Trophoblast cell (in vitro differentiated cells and primary cell): Measurements from ENCODE around the gene PLEKHA4.
A peak's percentile ranks its signal among the peaks of the same experiment; 100 is the strongest.
"Not testable (repeated sequence)": the region's sequence is repeated elsewhere in the genome, so short reads cannot be mapped to it uniquely, and the experiment has no call there.

Experiments
- DNase-seq, 2 donors: peaks; one replicate each; pipeline ENCODE4 v3.0.0-alpha.2; 2016
- H2AFZ ChIP-seq: 2 replicates; pipeline ENCODE4 v1.6.1; 2013; ENCODE audit warnings: low read length, moderate library complexity, mild to moderate bottlenecking; ENCODE audit not compliant: insufficient read depth, poor library complexity
- H2AK5ac ChIP-seq: 2 replicates; pipeline ENCODE4 v1.6.1; 2013; ENCODE audit warnings: mild to moderate bottlenecking, low read length
- H2BK120ac ChIP-seq: 2 replicates; pipeline ENCODE4 v1.6.1; 2013; ENCODE audit warnings: low read length, mild to moderate bottlenecking, moderate library complexity; ENCODE audit not compliant: insufficient read depth, poor library complexity
- H2BK12ac ChIP-seq: 2 replicates; pipeline ENCODE4 v1.6.1; 2013; ENCODE audit warnings: mild to moderate bottlenecking, low read length, moderate library complexity
- H2BK5ac ChIP-seq: 2 replicates; pipeline ENCODE4 v1.6.1; 2013; ENCODE audit warnings: low read length, low read depth, moderate library complexity, mild to moderate bottlenecking; ENCODE audit not compliant: poor library complexity
- H3K14ac ChIP-seq: 2 replicates; pipeline ENCODE4 v1.6.1; 2013; ENCODE audit warnings: mild to moderate bottlenecking, low read length
- H3K18ac ChIP-seq: 2 replicates; pipeline ENCODE4 v1.6.1; 2013; ENCODE audit warnings: mild to moderate bottlenecking, low read length
- H3K23ac ChIP-seq: 2 replicates; pipeline ENCODE4 v1.6.1; 2013; ENCODE audit warnings: low read length
- H3K27ac ChIP-seq: 2 replicates; pipeline ENCODE4 v1.5.1; 2013; ENCODE audit warnings: low read depth, mild to moderate bottlenecking, inconsistent platforms, low read length, moderate library complexity
- H3K27me3 ChIP-seq: 2 replicates; pipeline ENCODE4 v1.6.1; 2013; ENCODE audit warnings: inconsistent platforms, mild to moderate bottlenecking, low read length, moderate library complexity; ENCODE audit not compliant: insufficient read depth
- H3K36me3 ChIP-seq, 2 experiments: 1 replicate in 1 of 2; 2 replicates in 1 of 2; pipeline ENCODE4 v1.6.1; 2013; ENCODE audit warnings: low read length in 2 of 2, mild to moderate bottlenecking in 2 of 2, moderate library complexity in 1 of 2; ENCODE audit not compliant: insufficient read depth in 2 of 2, control insufficient read depth in 1 of 2
- H3K4ac ChIP-seq: 2 replicates; pipeline ENCODE4 v1.6.1; 2013; ENCODE audit warnings: low read depth, mild to moderate bottlenecking, low read length, moderate library complexity
- H3K4me1 ChIP-seq, 2 experiments: 1 replicate in 1 of 2; 2 replicates in 1 of 2; pipeline ENCODE4 v1.6.1; 2013; ENCODE audit warnings: low read length in 2 of 2, mild to moderate bottlenecking in 2 of 2, moderate library complexity in 1 of 2; ENCODE audit not compliant: insufficient read depth in 2 of 2, control insufficient read depth in 1 of 2
- H3K4me2 ChIP-seq: 2 replicates; pipeline ENCODE4 v1.6.1; 2013; ENCODE audit warnings: inconsistent platforms, mild to moderate bottlenecking, low read length, moderate library complexity
- H3K4me3 ChIP-seq: 2 replicates; pipeline ENCODE4 v1.5.1; 2013; ENCODE audit warnings: mild to moderate bottlenecking, low read depth, low read length, inconsistent platforms
- H3K79me1 ChIP-seq: one replicate; pipeline ENCODE4 v1.6.1; 2013; ENCODE audit warnings: low read length
- H3K79me2 ChIP-seq: 2 replicates; pipeline ENCODE4 v1.6.1; 2013; ENCODE audit warnings: low read length, mild to moderate bottlenecking; ENCODE audit not compliant: control insufficient read depth, insufficient read depth, poor library complexity
- H3K9ac ChIP-seq: 2 replicates; pipeline ENCODE4 v1.6.1; 2013; ENCODE audit warnings: mild to moderate bottlenecking, low read length
- H3K9me3 ChIP-seq: 2 replicates; pipeline ENCODE4 v1.6.1; 2013; ENCODE audit warnings: low read depth, mild to moderate bottlenecking, control low read depth, inconsistent platforms, low read length; ENCODE audit not compliant: insufficient read depth
- H4K12ac ChIP-seq: 2 replicates; pipeline ENCODE4 v1.6.1; 2013; ENCODE audit warnings: low read depth, mild to moderate bottlenecking, low read length, moderate library complexity
- H4K8ac ChIP-seq: 2 replicates; pipeline ENCODE4 v1.6.1; 2013; ENCODE audit warnings: low read depth, mild to moderate bottlenecking, low read length, moderate library complexity
- H4K91ac ChIP-seq: one replicate; pipeline ENCODE4 v1.6.1; 2013; ENCODE audit warnings: low read depth, mild to moderate bottlenecking, low read length, moderate library complexity
- WGBS: extraction: QIAGEN DNeasy Blood & Tissue Kit; methylation state at CpG from one replicate; pipeline ENCODE4 v1.1.7; 2013; ENCODE audit warnings: missing lambda C conversion rate; ENCODE audit not compliant: insufficient read length, insufficient coverage; ENCODE audit errors: extremely low coverage; 5-methylcytosine and 5-hydroxymethylcytosine counted together

Gene PLEKHA4

GRCh38 chr19:48900477-48901406, 32.3 kb upstream of the PLEKHA4 start:
- Histone ChIP-seq H4K12ac (peak overlapping the region; percentile 59), H2BK120ac (peak overlapping the region; percentile 47), H4K91ac (peak overlapping the region; percentile 85), H2BK12ac (no peak overlapping the region), H3K4me2 (peak overlapping the region; percentile 97), H3K4me3 (peak overlapping the region; percentile 89), H3K27ac (no peak overlapping the region), H3K18ac (peak overlapping the region; percentile 35), H4K8ac (peak overlapping the region; percentile 86), H2AFZ (peak overlapping the region; percentile 78), H3K79me1 (peaks cover 6% of the 10 kb centered on the region), H3K27me3 (no peaks in the 10 kb centered on the region), H3K36me3 (peaks cover 14 to 18% of the 10 kb centered on the region in 2 experiments), H2AK5ac (peak overlapping the region; percentile 12), H3K14ac (peak overlapping the region; percentile 77), H3K9ac (peak overlapping the region; percentile 81), H3K4me1 (peaks cover 8% of the 10 kb centered on the region in 2 experiments), H3K4ac (peak overlapping the region; percentile 78), H3K79me2 (peaks cover 4% of the 10 kb centered on the region), H2BK5ac (no peak overlapping the region), H3K9me3 (no peaks in the 10 kb centered on the region), H3K23ac (no peak overlapping the region)
- no CpG with 5 or more reads among the region's 24 CpGs for WGBS
- no peak for DNase-seq

- Histone ChIP-seq H4K91ac (peak within 1 kb of the TSS; percentile 85), H3K9me3 (no peaks in the 10 kb centered on the region), H3K9ac (peak within 1 kb of the TSS; percentile 81), H3K36me3 (peaks cover 8 to 10% of the 10 kb centered on the region in 2 experiments), H2BK120ac (peak within 1 kb of the TSS; percentile 47), H4K12ac (peak within 1 kb of the TSS; percentile 80), H3K4me3 (peak within 1 kb of the TSS; percentile 89), H2BK12ac (no peak within 1 kb of the TSS), H2AK5ac (peak within 1 kb of the TSS; percentile 12), H3K79me2 (peaks cover 4% of the 10 kb centered on the region), H3K18ac (peak within 1 kb of the TSS; percentile 35), H2AFZ (peak within 1 kb of the TSS; percentile 94), H3K4ac (peak within 1 kb of the TSS; percentile 78), H3K79me1 (peaks cover 6% of the 10 kb centered on the region), H3K4me1 (peaks cover 8% of the 10 kb centered on the region in 2 experiments), H3K23ac (no peak within 1 kb of the TSS), H3K4me2 (peak within 1 kb of the TSS; percentile 97), H4K8ac (peak within 1 kb of the TSS; percentile 94), H3K14ac (peak within 1 kb of the TSS; percentile 77), H3K27ac (peak within 1 kb of the TSS; percentile 81), H2BK5ac (peak within 1 kb of the TSS; percentile 46), H3K27me3 (no peaks in the 10 kb centered on the region)
- peak; percentile 99 to 100 for DNase-seq
- WGBS, result no CpG with 5 or more reads among the region's 34 CpGs
Observed at GRCh38 chr19:48899781-48900476, 31.5 kb upstream of the PLEKHA4 start, which contains the start of gene NUCB1. NUCB1 (plus strand) TSS chr19:48900312; CDS start chr19:48900797, 485 bp downstream.

- not testable (repeated sequence) for H3K36me3 ChIP-seq
Observed at GRCh38 chr19:48899386-48899749, 31.0 kb upstream of the PLEKHA4 start.

GRCh38 chr19:48897181-48897580, 28.8 kb upstream of the PLEKHA4 start:
- Histone ChIP-seq H4K91ac (no peak overlapping the region), H3K14ac (no peak overlapping the region), H3K79me1 (peaks cover 6% of the 10 kb centered on the region), H4K12ac (no peak overlapping the region), H2AK5ac (no peak overlapping the region), H3K27me3 (no peaks in the 10 kb centered on the region), H3K36me3 (no peaks in the 10 kb centered on the region), H3K9me3 (no peaks in the 10 kb centered on the region), H2AFZ (no peak overlapping the region), H3K4ac (no peak overlapping the region), H3K9ac (no peak overlapping the region), H2BK12ac (no peak overlapping the region), H4K8ac (no peak overlapping the region), H3K18ac (no peak overlapping the region), H3K27ac (no peak overlapping the region), H3K23ac (no peak overlapping the region), H2BK120ac (no peak overlapping the region), H2BK5ac (no peak overlapping the region), H3K4me2 (no peak overlapping the region), H3K4me1 (peaks cover 8% of the 10 kb centered on the region in 2 experiments), H3K4me3 (no peak overlapping the region), H3K79me2 (peaks cover 4% of the 10 kb centered on the region)
- peak; percentile 23 to 51 for DNase-seq
- no CpG with 5 or more reads among the region's 5 CpGs for WGBS

More at GRCh38 chr19:48899386-48899749, 31.0 kb upstream of the PLEKHA4 start:
- peak overlapping the region; percentile 94 for H4K8ac ChIP-seq
- H2AFZ ChIP-seq, result peak overlapping the region; percentile 37
- not testable (repeated sequence) for H3K18ac ChIP-seq, H3K14ac ChIP-seq, H3K4me3 ChIP-seq, H2AK5ac ChIP-seq, H2BK5ac ChIP-seq, H3K4me1 ChIP-seq, H3K4me2 ChIP-seq, H2BK120ac ChIP-seq, H4K12ac ChIP-seq, H3K79me1 ChIP-seq, H3K23ac ChIP-seq, H3K4ac ChIP-seq, H3K9me3 ChIP-seq, H2BK12ac ChIP-seq, H3K79me2 ChIP-seq, DNase-seq, H3K9ac ChIP-seq, H3K27me3 ChIP-seq
- peak overlapping the region; percentile 33 for H4K91ac ChIP-seq
- H3K27ac ChIP-seq, result peak overlapping the region; percentile 21
- WGBS, result no CpG with 5 or more reads among the region's 11 CpGs
